ENCODE measurements around the gene LARP4B.

GRCh38 chr10:878895-879294 lies 52.6 kb downstream of the LARP4B start:
- TF ChIP-seq CTCF (IDR thresholded peaks at IDR 0.05) (no peak), EZH2 (IDR thresholded peaks at IDR 0.05; ENCODE audit: borderline replicate concordance, insufficient read depth, low read depth, low read length, poor library complexity, severe bottlenecking) (no peak)

Data from B cell (primary cell).